Measurements from ENCODE around the gene SND1.

The SND1 gene

GRCh38 chr7:128097211-128097731 lies 445.3 kb downstream of the SND1 start:
- no peak overlapping the region for H3K4me3 ChIP-seq (ENCODE audit: insufficient read depth, low read length, poor library complexity, severe bottlenecking)
- TF ChIP-seq EZH2phosphoT487 (conservative IDR thresholded peaks at IDR 0.05; ENCODE audit: low read length): no peak
- no peak for TF ChIP-seq CTCF (IDR thresholded peaks at IDR 0.05; ENCODE audit: insufficient read depth, low read length, poor library complexity, severe bottlenecking)
- H3F3A ChIP-seq (ENCODE audit: insufficient read depth): peaks cover 5% of the 10 kb centered on the region
- no peaks in the 10 kb centered on the region for H3K27me3 ChIP-seq (ENCODE audit: low read length)
- no peaks in the 10 kb centered on the region for H4K20me1 ChIP-seq (ENCODE audit: low read depth, low read length)
- no peaks in the 10 kb centered on the region for H3K9me2 ChIP-seq (replicated peaks; ENCODE audit: insufficient read depth, low read length)
- H3K9ac ChIP-seq (ENCODE audit: low read length): no peak overlapping the region
- H2AFZ ChIP-seq (ENCODE audit: low read depth, low read length, severe bottlenecking): no peak overlapping the region
- H3K27ac ChIP-seq (ENCODE audit: low read depth, low read length): no peak overlapping the region
- no peaks in the 10 kb centered on the region for H3K9me3 ChIP-seq (ENCODE audit: insufficient read depth, low read length)
- no peaks in the 10 kb centered on the region for H3K36me3 ChIP-seq (ENCODE audit: low read length)
- H3K4me2 ChIP-seq (ENCODE audit: low read depth, low read length, poor library complexity, severe bottlenecking): no peak overlapping the region
- H3K79me2 ChIP-seq (ENCODE audit: insufficient read depth, low read length): no peaks in the 10 kb centered on the region

DNA sequence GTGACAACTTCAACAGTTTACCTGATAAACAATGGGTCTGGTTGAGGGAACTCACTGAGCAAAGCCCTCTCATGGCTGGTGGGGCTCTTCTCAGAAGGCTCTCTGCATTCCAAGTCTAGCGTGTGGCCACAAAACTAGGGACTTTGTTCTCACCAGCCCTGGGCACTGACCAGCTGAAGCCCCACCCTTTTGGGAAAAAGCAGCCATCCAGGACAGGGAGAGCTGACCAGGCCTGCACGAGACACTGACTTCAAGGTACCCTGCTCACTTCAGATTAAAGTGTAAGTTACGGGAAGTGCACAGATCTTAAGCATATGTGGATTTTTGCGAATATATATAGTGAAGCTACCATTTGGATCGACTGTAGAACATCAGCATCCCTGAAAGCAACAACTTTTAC lies 446.6 kb downstream of the SND1 start:
- Histone ChIP-seq H3K9ac (ENCODE audit: low read length) (no peak overlapping the region), H3K27ac (ENCODE audit: low read depth, low read length) (no peak overlapping the region), H2AFZ (ENCODE audit: low read depth, low read length, severe bottlenecking) (no peak overlapping the region), H3K4me3 (ENCODE audit: insufficient read depth, low read length, poor library complexity, severe bottlenecking) (no peak overlapping the region), H3K9me2 (replicated peaks; ENCODE audit: insufficient read depth, low read length) (no peaks in the 10 kb centered on the region), H3K27me3 (ENCODE audit: low read length) (no peaks in the 10 kb centered on the region), H3F3A (ENCODE audit: insufficient read depth) (peaks cover 11% of the 10 kb centered on the region), H3K36me3 (ENCODE audit: low read length) (no peaks in the 10 kb centered on the region), H4K20me1 (ENCODE audit: low read depth, low read length) (no peaks in the 10 kb centered on the region), H3K79me2 (ENCODE audit: insufficient read depth, low read length) (no peaks in the 10 kb centered on the region), H3K4me2 (ENCODE audit: low read depth, low read length, poor library complexity, severe bottlenecking) (no peak overlapping the region), H3K9me3 (ENCODE audit: insufficient read depth, low read length) (no peaks in the 10 kb centered on the region)
- TF ChIP-seq CTCF (IDR thresholded peaks at IDR 0.05; ENCODE audit: insufficient read depth, low read length, poor library complexity, severe bottlenecking) (no peak), EZH2phosphoT487 (conservative IDR thresholded peaks at IDR 0.05; ENCODE audit: low read length) (no peak)

GRCh38 chr7:128099204-128099671 lies 447.2 kb downstream of the SND1 start:
- TF ChIP-seq CTCF (IDR thresholded peaks at IDR 0.05; ENCODE audit: insufficient read depth, low read length, poor library complexity, severe bottlenecking): no peak
- TF ChIP-seq EZH2phosphoT487 (conservative IDR thresholded peaks at IDR 0.05; ENCODE audit: low read length): no peak
- no peak overlapping the region for H3K27ac ChIP-seq (ENCODE audit: low read depth, low read length)
- H4K20me1 ChIP-seq (ENCODE audit: low read depth, low read length): no peaks in the 10 kb centered on the region
- H2AFZ ChIP-seq (ENCODE audit: low read depth, low read length, severe bottlenecking): no peak overlapping the region
- no peak overlapping the region for H3K9ac ChIP-seq (ENCODE audit: low read length)
- H3F3A ChIP-seq (ENCODE audit: insufficient read depth): peaks cover 11% of the 10 kb centered on the region
- no peak overlapping the region for H3K4me3 ChIP-seq (ENCODE audit: insufficient read depth, low read length, poor library complexity, severe bottlenecking)
- H3K9me2 ChIP-seq (replicated peaks; ENCODE audit: insufficient read depth, low read length): no peaks in the 10 kb centered on the region
- no peak overlapping the region for H3K4me2 ChIP-seq (ENCODE audit: low read depth, low read length, poor library complexity, severe bottlenecking)
- no peaks in the 10 kb centered on the region for H3K9me3 ChIP-seq (ENCODE audit: insufficient read depth, low read length)
- no peaks in the 10 kb centered on the region for H3K27me3 ChIP-seq (ENCODE audit: low read length)
- no peaks in the 10 kb centered on the region for H3K79me2 ChIP-seq (ENCODE audit: insufficient read depth, low read length)
- H3K36me3 ChIP-seq (ENCODE audit: low read length): no peaks in the 10 kb centered on the region

Data from SU-DHL-6 (cell line).